Measurements from ENCODE around the gene CAMTA1.

CAMTA1 gene

DNA sequence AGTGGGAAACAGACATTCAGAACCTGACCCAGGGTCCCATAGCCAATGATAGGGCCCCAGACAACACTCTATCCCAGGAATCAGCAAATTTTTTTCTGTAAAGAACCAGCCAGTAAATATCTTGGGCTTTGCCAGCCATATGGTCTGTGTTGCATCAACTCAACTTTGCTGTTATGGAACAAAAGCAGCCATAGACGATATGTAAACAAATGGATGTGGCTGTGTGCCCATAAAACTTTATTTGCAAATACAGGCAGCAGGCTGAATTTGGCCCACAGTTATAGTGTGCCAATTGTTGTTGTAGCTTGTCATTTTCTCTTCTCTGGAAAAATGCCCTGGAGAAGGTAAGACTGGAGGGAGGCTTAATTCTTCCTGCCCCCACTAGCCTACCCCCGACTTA, 554.7 kb downstream of the CAMTA1 start:
- TF ChIP-seq ZNF274 (IDR thresholded peaks at IDR 0.05; ENCODE audit: low read depth, low read length) = no peak
- H3K4me3 ChIP-seq (ENCODE audit: low read length) = no peak overlapping the region

DNA sequence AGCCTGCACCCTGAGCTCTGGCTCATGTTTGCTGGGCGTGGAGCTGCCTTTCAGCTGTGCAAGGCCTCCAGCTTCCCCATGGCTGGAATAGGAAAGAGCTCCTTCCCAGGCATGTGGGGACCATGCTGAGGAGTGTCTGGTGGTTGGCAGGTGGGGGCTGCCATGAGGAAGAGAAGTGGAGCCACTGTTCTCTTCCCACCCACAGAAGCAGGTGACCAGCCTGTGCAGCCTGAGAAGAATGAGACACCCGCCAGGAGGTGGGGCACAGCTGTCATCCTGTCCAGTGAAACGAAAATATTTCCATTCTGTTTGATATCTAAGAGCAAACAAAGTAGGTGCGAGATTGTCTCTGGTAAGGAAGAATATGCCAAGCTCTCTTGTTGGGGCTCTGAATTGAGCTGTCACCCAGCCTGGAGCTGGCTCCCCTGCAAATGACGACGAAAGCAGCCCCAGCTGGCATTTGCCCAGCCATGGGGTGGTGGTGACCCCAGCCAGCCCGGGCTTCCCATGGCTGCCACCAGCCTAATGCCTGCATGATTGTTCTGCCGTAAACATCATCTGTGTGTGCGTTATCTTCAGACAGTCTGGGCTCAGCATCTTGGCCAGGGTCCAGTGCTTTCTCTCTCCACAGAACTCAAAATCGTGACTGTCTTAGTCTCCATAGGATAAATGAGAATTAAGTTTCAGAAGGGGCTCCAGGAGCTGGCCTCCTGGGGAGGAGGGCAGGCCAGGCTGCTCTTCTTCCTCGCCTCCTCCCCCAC, 556.1 kb downstream of the CAMTA1 start:
- no peak overlapping the region for H3K4me3 ChIP-seq (ENCODE audit: low read length)
- TF ChIP-seq ZNF274 (IDR thresholded peaks at IDR 0.05; ENCODE audit: low read depth, low read length) = no peak

DNA sequence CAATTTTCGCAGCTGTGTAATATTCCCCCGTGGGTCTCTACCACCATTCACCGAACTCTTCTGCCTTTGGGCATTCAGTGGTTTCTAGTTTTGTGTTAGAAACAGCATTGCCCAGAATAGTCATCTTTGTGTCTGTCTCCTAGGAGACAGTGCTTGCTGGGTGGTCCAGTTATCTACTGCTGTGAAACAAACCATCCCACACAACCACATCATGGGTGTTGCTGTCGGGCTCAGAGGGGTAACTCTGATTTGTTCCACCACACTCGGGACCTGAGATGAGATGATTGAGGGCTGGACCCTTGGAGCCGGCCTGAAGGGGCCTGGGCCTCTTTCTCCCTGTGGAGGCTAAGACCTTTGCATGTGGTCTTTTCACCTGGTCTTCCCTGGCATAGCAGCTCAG, 558.6 kb downstream of the CAMTA1 start:
- H3K4me3 ChIP-seq (ENCODE audit: low read length) = no peak overlapping the region
- TF ChIP-seq ZNF274 (IDR thresholded peaks at IDR 0.05; ENCODE audit: low read depth, low read length) = no peak

- no peak for TF ChIP-seq ZNF274 (IDR thresholded peaks at IDR 0.05; ENCODE audit: low read depth, low read length)
- H3K4me3 ChIP-seq (ENCODE audit: low read length) = no peak overlapping the region
Observed at GRCh38 chr1:7344299-7344698, 559.0 kb downstream of the CAMTA1 start.

DNA sequence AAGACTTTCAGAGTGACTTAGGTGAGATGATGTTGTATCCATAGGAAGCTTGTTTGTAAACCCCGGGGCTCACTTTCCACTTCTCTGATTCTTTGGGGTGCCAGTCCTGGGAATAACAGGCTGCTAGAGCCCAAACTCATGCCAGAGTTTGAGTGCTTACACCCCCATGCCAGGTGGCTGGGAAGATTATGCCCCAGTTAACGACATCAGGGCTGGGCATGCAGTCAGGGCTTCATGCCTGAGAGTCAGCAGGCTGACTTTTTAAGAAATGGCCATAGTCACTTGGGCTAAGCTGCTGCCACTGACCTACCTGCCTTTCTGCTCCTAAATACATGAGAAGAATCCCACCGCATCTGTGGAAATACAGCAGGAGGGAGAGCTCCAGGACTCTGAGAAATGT, 560.3 kb downstream of the CAMTA1 start:
- no peak for TF ChIP-seq ZNF274 (IDR thresholded peaks at IDR 0.05; ENCODE audit: low read depth, low read length)

DNA sequence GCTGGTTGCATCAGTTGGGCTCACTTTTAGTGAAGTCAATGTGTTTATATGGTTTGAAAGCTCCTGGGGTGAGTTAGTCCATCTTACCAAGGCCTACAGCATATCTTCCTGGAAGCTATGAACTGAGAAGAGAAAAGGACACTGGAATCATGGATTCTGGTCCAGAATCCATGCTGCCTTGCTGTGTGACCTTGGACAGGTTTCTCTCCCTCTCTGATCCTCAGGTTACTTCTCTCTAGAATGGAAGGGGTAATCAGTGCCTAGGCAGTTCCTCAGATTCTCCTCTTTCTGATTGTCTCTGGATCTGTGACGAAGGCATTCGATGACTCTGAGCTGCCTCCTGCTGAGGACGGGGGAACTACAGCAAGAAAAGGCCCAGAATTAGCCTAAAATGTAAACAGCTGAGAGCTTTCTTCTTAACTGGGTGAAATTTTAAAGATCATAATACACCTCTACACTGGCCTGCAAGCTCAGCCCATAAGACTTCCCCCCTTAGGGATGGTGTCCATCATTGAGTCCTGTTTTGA, 560.9 kb downstream of the CAMTA1 start:
- no peak overlapping the region for H3K4me3 ChIP-seq (ENCODE audit: low read length)
- TF ChIP-seq ZNF274 (IDR thresholded peaks at IDR 0.05; ENCODE audit: low read depth, low read length) = no peak

More for the DNA sequence above, 560.3 kb downstream of the CAMTA1 start:
- no peak overlapping the region for H3K4me3 ChIP-seq (ENCODE audit: low read length)

GRCh38 chr1:7346600-7347570, 561.6 kb downstream of the CAMTA1 start:
- TF ChIP-seq ZNF274 (IDR thresholded peaks at IDR 0.05; ENCODE audit: low read depth, low read length) = no peak
- no peak overlapping the region for H3K4me3 ChIP-seq (ENCODE audit: low read length)

DNA sequence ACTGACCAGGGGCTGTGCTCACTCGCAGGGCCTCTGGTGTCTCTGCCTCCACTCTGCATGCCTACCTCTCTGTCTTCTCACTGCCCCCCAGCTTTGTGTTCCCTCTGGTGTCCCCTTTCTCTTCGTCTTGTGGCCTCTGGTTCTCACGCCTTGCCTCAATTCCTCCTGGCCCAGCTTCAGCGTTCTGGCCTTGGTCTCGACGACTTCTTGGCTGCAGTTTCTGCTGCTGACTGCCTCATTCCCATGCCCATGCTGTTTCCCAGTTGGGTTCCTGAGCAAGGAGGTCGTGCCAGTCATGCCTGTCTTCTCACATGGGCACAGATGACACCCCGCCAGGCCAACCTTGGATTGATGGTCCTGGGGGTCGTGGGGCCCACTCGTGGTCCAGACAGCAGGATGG, 562.8 kb downstream of the CAMTA1 start:
- no peak for TF ChIP-seq ZNF274 (IDR thresholded peaks at IDR 0.05; ENCODE audit: low read depth, low read length)
- no peak overlapping the region for H3K4me3 ChIP-seq (ENCODE audit: low read length)

- TF ChIP-seq ZNF274 (IDR thresholded peaks at IDR 0.05; ENCODE audit: low read depth, low read length) = no peak
- H3K4me3 ChIP-seq (ENCODE audit: low read length) = no peak overlapping the region
Observed at GRCh38 chr1:7348580-7348979, 563.3 kb downstream of the CAMTA1 start.

- no peak overlapping the region for H3K4me3 ChIP-seq (ENCODE audit: low read length)
- no peak for TF ChIP-seq ZNF274 (IDR thresholded peaks at IDR 0.05; ENCODE audit: low read depth, low read length)
Observed at GRCh38 chr1:7350804-7351203, 565.5 kb downstream of the CAMTA1 start.

GRCh38 chr1:7351649-7352048, 566.4 kb downstream of the CAMTA1 start:
- H3K4me3 ChIP-seq (ENCODE audit: low read length) = no peak overlapping the region
- no peak for TF ChIP-seq ZNF274 (IDR thresholded peaks at IDR 0.05; ENCODE audit: low read depth, low read length)

- no peak for TF ChIP-seq ZNF274 (IDR thresholded peaks at IDR 0.05; ENCODE audit: low read depth, low read length)
Observed at GRCh38 chr1:7352364-7352763, 567.1 kb downstream of the CAMTA1 start.

DNA sequence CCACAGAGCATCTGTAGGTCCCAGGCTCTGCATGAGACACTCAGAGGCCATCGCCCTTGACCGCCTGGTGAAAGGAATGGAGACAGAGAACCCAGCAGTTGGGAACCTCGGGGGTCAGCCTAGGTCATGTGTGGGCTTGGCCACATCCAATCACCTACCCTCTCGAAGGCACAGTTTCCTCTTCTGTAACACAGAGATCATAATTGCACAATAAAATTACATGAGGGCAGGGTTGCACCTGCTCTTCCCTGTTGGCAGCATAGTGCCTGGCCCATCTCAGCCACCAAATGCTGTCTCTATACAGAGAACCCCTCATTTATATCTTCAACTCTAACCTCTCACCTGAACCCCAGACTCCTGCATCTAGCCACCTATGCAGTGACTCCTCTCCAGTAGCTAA, 567.7 kb downstream of the CAMTA1 start:
- no peak for TF ChIP-seq ZNF274 (IDR thresholded peaks at IDR 0.05; ENCODE audit: low read depth, low read length)

More at GRCh38 chr1:7352364-7352763, 567.1 kb downstream of the CAMTA1 start:
- H3K4me3 ChIP-seq (ENCODE audit: low read length) = no peak overlapping the region

GRCh38 chr1:7355646-7356045, 570.4 kb downstream of the CAMTA1 start:
- TF ChIP-seq ZNF274 (IDR thresholded peaks at IDR 0.05; ENCODE audit: low read depth, low read length) = no peak
- no peak overlapping the region for H3K4me3 ChIP-seq (ENCODE audit: low read length)

More for the DNA sequence above, 567.7 kb downstream of the CAMTA1 start:
- H3K4me3 ChIP-seq (ENCODE audit: low read length) = no peak overlapping the region

Measured in GM08714 (cell line).